GM10847 (cell line): ENCODE results near the gene KLK2.

ENCODE experiments used
- POLR2A ChIP-seq: IDR thresholded peaks from 2 replicates; pipeline ENCODE4 v1.6.1; 2011; ENCODE audit not compliant: insufficient read length; ENCODE audit errors: extremely low read depth

Gene KLK2

DNA sequence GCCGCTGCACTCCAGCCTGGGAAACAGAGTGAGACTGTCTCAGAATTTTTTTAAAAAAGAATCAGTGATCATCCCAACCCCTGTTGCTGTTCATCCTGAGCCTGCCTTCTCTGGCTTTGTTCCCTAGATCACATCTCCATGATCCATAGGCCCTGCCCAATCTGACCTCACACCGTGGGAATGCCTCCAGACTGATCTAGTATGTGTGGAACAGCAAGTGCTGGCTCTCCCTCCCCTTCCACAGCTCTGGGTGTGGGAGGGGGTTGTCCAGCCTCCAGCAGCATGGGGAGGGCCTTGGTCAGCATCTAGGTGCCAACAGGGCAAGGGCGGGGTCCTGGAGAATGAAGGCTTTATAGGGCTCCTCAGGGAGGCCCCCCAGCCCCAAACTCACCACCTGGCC is at the start of gene KLK2:
KLK2 (plus strand) TSS at position 384 of the 400 bp plus-strand sequence. CDS start 35 bp downstream, outside the sequence.
- TF ChIP-seq POLR2A: no peak

DNA sequence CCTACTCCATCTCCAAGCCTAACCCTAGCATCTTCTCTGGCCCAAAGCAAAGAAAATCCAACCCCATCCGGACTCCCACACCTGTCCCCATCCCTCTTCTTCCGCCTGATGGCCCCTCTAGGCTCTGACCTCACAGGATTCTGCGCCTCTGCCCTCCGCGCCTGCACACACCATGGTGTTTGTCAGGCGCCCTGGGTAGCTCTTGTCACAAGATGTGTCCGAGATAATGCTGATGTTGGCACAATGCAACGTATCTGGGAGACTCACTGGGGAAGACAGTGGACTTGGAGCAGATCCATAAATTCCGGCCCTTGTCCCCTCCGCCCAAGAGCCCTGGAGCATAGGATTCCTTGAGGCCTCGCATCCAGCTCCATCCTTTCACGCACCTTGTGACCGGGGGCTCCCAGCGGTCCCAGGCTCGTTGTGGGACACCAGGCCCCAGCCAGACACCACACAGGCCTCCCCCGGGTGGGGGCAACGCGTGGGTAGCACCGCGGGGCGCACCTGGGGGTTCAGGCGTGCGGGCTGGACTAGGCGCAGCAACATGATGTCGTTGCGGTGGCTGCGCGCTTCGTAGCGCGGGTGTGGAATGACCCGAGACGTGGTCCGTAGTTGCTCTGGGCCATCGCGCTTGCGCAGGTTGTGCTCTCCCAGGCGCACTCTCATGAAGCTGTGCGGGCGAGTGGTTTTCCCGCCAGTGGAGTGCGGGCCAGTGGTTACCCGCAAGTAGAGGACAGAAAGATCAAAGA is 46.6 kb upstream of the KLK2 start:
- TF ChIP-seq POLR2A: no peak

DNA sequence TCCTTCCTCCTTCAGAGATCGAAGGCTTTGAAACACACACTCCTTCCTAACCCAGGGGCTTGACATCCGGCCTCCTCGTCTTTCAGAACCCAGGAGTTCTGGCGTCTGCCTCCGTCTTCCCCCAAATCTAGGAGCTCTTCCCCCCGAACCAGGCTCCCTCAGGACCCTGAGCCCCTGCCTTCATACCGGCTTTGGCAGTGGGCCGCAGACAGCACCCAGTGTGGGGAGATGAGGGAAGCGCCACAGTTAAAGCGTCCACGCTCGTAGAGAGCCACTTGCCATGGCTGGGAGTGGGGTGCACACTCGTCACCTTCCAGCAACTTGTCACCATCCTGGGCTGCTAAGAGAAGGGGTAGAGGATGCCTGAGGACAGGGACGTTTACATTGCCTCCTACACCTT is 45.8 kb upstream of the KLK2 start:
- TF ChIP-seq POLR2A: no peak

- TF ChIP-seq POLR2A: no peak
Measured at GRCh38 chr19:50829801-50830200, 43.4 kb upstream of the KLK2 start.

GRCh38 chr19:50830266-50831025 is 42.8 kb upstream of the KLK2 start:
- TF ChIP-seq POLR2A: no peak

DNA sequence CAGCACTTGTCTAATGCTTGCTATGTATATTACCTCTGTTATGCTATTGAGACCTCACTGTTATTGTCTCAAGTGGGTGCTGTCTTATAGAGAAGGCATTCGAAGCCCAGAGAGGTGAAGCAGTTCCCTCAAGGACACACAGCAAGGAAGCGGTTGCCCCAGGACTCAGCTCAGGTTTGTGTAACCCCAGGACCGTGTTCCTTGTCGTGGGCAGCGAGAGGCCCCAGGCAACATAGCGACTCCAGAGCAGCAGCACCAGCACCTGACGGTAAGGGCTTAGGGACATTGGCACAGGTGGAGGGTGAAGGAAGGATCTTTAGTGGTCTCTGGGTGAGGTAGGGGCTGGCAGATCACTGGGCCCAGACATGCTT is 42.2 kb upstream of the KLK2 start:
- TF ChIP-seq POLR2A: no peak

- TF ChIP-seq POLR2A: no peak
Measured at GRCh38 chr19:50832666-50833065, 40.6 kb upstream of the KLK2 start.

DNA sequence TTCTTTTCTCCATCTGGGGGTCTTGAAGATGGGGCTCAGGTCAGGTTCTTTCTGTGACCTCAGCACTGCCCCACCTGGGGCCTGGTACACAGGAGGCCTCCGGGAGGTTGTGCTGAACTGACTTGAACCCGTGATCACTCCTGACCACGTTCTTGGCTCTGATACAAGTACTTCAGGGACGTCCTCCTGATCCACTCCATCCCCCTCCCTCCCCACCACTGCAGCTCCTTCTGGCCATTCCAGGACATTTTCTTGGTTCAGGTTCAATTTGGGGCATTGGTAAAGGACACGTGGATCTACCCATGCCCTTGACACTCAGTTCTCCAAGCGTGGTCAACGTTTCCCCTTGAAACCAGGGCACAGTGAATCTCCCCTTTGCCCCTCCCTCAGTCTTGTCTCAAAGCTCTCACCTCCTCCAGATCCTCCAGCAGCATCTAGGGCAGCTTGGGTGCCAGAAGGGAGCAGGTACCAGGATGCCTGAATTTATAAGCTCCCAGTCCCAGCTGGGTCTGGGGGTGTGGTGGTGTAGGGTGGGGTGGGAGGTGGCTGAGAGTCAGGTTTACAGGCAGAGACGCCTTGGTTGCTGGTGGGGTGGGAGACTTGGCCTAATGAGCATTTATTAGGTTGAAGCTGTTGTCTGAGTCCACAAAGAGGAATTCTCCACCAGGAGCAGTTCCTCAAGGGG is 40.0 kb upstream of the KLK2 start, which contains the start of gene KLK15:
KLK15 (minus strand) TSS at position 458 of the 685 bp plus-strand sequence. CDS start 2,082 bp downstream, outside the sequence.
- no peak for TF ChIP-seq POLR2A

DNA sequence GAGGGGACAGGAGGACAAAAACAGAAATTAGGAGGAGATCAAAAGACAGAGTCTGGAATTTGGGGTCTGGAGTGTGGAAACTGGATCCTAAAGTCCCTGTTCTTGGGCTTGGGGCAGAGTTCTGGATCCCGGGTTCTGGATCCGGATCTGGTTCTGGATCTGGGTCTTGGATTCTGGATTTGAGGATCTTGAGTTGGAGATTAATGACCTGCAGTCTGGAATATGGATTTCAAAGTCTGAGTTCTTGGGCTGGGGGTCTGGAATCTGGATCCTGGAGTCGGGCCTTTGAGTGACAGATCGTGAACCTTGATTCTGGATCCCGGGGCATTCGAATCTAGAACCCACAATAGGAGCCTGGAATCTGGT is 39.5 kb upstream of the KLK2 start:
- TF ChIP-seq POLR2A: no peak

- no peak for TF ChIP-seq POLR2A
Measured at GRCh38 chr19:50835103-50835784, 38.0 kb upstream of the KLK2 start.

DNA sequence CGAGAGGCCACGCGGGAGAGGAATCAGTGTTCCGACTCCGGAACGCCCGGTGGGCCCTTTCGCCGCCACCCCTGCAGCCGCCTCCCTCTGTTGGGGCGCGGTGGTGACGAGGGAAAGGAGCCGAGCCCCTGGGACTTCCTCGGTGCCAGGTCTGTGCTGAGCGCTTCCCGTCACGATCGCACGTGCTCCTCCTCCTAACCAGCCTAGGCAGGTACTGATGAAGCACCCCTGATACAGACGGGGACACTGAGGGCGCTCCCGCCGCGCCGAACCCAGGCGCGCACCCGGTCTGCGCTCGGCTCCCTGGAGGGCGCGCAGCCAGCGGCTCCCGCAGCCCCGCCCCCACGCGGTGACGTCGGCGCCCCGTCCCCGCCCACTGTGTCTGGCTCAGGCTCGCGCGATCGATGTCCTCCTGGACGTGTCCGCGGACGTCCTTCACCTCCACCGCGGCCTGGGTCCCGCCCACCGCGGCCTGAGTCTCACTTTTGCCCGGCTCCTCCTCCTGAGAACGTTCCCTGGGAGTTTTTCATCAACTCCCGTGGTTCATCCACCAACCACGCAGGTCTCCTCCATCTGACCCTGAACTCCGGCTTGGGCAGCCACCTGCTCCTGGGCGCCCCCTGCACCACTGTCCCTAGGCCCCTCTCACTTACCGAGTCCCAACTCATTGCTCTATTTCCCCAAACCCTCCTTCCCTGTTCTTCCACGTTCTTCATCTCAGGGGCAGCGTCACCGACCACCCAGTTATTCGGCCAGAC is 37.3 kb upstream of the KLK2 start:
- TF ChIP-seq POLR2A: peak; percentile 78

- no peak for TF ChIP-seq POLR2A
Measured at GRCh38 chr19:50836543-50837195, 36.6 kb upstream of the KLK2 start.

DNA sequence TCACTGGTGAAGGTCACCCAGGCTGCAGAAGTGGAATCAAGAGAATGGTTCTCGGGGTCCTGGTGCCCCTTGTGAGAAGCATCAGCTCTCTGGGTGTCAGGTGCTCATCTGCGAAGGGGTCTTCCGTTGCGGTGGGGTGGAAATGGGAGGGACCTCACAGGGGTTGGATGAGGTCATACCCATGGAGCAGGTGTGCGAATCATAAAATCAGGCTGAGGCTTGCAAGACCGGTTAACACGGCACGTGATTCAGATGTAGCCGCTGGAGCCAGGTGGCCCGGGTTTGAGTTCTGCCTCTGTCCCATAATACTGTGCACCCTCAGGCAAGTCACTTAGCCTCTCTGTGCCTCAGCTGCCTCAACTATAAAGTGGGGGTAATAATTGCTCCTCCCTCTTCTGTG is 35.9 kb upstream of the KLK2 start:
- TF ChIP-seq POLR2A: no peak

GRCh38 chr19:50838239-50838638 is 35.0 kb upstream of the KLK2 start:
- no peak for TF ChIP-seq POLR2A
